HG03571 (cell line): Measurements from ENCODE around the gene CAMK2A.
"Not testable (repeated sequence)": the region's sequence is repeated elsewhere in the genome, so short reads cannot be mapped to it uniquely, and the experiment has no call there.

ENCODE experiments used
- ATAC-seq: cut with Tn5 transposase; IDR thresholded peaks from one replicate; pipeline ENCODE4 v1.9.1; 2021; ENCODE audit not compliant: unreplicated experiment

CAMK2A gene

DNA sequence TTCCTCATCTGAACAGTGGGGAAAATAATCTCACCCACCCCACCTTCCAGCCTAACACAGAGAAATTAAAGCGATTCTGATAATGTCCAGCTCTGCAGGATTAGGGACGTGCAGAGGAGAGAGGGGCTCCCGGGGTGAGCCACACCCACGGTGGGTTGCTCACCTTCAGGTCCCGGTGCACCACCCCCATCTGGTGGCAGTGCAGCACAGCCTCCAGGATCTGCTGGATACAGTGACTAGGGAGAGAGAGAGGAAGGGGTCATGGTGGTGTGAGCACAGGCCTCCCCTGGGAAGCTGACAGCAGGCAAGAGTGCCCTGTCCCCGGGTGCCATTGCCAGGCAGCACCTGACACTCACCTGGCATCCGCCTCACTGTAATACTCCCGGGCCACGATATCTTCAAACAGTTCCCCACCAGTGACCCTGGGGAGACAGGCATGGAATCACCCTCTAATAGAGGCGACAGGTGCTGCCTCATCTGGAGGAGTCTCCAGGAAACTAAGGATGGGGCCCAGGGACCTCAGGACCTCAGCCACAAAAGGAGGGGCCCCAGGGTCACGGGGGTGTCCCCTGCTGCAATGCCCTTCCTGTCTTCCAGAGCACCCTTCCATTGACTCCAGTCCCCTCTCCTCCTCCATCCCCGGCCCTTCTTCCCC is 33.0 kb downstream of the CAMK2A start:
- ATAC-seq, result no peak

GRCh38 chr5:150255659-150256409 is 33.7 kb downstream of the CAMK2A start:
- ATAC-seq, result no peak

DNA sequence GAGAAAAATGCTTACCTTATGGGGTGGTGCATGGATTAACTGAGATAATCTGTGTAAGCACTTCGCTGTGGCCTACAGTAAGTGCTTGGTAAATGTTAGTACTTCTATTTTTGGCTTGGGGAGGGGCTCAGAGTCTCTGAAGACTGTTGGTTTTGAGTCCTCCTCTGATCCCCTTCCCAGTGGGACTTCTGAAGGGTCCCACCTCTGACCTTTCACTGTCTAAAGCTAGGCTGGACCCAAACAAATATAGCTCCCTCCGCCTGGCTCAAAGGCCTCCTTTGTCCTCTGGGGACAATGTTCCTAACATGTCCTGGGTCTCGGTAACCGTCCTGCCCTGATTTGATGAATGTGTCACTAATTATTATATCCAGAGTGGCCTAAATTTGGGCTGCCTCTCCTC is 34.8 kb downstream of the CAMK2A start:
- no peak for ATAC-seq

GRCh38 chr5:150254363-150254762 is 35.2 kb downstream of the CAMK2A start:
- no peak for ATAC-seq

DNA sequence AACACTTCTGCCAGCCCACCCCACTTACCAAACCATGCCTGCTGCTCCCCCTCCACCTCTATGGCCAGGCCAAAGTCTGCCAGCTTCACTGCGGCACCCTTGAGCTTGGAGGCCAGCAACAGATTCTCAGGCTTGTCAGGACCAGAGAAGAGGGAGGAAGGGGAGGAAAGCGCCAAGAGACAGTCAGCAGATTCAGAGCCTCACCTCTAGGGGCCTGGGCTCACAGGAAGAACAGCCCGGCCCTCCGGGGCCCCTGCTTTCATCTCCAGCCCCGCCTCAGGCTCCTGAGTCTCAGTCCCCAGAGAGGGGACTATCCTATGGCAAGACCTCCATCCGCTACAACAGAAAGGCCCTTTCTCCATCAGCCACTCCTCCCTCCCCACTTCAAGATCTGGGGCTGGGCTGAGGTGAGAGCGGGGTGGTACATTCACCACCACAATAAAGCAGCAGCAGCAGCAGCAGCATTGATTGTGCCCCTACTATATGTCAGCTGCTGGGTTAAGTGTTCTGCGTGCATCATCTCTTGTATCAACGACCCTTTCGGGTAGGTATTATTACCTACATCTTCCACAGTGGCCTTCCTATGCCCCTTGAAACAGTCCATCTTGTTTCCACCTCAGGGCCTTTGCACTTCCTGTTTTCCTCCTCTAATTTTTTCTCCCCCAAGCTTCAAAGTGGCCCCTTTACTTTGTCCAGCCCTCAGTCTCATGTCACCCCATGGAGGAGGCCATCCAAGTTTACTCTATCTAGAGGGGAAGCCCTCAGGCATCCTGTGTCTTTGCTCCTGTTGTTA is 36.0 kb downstream of the CAMK2A start:
- no peak for ATAC-seq

DNA sequence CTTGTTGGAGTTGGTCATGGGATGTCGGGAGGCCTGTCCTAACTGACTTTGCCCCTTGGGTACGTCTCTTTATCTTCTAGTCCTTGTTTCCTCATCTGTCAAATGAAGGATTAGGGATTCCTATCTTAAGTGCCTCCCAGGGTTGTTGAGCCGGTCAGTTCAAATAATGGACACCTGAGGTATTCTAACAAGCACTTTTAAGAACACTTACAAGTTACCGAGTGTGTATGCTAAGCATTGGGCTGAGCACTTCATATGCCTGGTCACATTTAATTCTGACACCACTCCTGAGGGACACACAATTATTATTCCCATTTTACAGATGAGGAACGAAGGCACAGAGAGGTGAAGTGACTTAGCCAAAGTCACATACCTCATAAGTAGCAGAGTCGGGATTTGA is 37.1 kb downstream of the CAMK2A start:
- no peak for ATAC-seq

- no peak for ATAC-seq
These were observed 38.1 kb downstream of the CAMK2A start for GRCh38 chr5:150251504-150251903.

- ATAC-seq, result no peak
These were observed 39.8 kb downstream of the CAMK2A start for GRCh38 chr5:150249744-150250143.

- ATAC-seq, result no peak
These were observed 40.6 kb downstream of the CAMK2A start for GRCh38 chr5:150248946-150249345.

- ATAC-seq, result not testable (repeated sequence)
These were observed 41.1 kb downstream of the CAMK2A start for GRCh38 chr5:150248493-150248892.

- ATAC-seq, result no peak
These were observed 41.8 kb downstream of the CAMK2A start for GRCh38 chr5:150247726-150248125.

DNA sequence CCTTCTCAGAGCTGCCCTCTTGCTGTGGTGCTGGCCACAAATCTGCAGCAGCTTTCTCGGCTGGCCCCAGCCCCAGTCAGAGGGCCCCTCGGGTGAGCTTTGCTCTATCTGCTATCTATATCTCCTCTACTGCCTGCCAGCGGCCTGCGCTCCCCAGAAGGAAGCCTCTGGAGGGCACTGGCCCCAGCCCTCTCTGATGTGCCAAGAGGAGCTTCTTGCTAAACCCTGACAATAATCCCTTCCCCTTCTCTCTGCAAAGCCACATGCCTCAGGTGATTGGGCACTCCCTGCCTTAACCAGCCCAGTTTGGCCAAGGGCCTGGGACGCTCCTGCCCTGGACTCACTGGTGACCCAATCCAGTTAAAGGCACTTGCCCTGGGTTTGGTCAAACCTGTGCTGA is 42.7 kb downstream of the CAMK2A start:
- no peak for ATAC-seq

DNA sequence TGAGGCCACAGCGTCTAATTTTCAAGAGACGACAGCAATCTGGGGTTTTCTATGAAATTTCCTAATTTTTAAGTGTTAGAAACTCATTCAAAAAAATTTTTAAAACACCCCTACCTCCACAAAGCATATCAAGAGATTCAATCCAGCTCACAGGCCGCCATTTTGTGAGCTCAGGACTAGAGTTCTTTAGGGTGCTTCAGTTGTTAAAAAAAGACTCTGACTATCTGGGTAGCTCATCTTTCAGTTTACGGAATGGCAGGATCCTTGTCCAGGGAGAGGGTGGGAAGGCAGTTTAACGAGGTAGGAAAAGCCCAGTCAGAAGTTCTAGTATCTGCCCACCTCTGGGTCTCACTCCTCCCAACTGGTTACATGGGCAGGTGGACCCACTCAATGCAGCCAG is 43.1 kb downstream of the CAMK2A start:
- ATAC-seq, result no peak

- ATAC-seq, result no peak
These were observed 43.8 kb downstream of the CAMK2A start for GRCh38 chr5:150245808-150246207.

DNA sequence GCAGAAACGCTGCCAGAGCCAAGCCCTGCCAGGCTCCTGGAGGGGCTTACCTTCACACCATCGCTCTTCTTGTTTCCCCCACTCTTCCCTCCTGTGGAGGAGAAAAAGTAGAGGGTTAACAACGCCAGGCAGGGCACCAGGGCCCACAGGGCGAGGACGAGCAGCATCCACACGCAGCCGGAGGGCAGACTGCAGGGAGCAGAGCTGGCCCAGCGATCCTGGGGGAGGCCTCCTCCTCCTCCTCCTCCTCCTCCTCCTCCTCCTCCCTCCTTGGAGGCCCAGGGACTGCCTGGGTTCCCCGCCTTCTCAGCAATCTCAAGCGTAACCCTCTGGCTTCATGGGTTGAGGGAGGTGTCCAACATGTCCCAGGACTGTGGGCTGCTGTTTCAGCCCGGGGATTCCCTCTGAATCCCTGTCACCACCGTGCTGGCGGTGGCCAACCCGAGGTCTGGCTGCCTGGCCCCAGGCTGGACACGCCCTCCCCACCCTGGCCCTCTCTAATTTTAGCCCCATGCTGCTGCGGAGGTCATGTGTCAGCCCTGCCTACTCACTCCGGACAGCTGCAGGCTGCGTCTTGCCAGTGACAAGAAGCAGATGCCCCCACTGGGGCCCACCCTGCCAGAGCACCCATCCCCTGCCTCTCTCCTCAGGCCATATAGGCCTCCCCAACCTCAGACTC is 44.3 kb downstream of the CAMK2A start:
- ATAC-seq, result no peak

DNA sequence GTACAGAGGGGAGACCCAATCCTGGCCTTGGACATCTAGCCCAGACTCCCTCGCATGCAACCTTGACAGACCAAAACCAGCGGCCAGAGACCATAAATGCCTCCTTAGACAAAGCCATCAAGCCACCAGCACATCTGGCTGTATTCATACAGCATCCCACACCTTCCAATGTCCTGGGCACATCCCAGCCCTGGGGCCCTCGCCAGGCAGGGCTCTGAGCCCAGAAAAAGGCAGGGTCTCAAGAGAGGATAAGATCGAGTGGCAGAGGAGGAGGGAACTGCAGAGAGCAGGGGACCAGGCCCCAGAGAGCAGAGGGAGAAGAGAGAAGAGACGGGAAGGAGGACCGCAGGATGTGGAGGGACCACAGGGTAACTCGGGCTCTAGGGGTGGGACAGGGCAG is 45.4 kb downstream of the CAMK2A start:
- no peak for ATAC-seq

DNA sequence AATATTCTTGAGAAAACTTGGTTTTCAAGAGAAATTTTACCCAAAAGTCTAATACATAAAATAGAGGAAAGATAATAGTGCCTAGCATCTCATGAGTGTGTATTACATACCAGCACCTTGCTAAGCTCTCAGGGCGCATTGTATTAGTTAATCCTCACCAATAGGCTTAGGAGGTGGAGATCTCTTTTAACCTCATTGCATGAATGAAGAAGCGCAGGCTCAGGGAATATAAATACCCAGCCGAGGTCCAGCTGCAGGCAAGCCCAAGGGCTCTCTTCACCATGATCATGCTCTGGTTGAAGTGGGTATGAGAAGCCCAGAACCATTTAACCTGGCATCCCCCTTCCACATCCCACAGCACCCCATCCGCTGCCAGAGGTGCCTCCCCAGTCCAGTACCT is 46.0 kb downstream of the CAMK2A start:
- ATAC-seq, result no peak

DNA sequence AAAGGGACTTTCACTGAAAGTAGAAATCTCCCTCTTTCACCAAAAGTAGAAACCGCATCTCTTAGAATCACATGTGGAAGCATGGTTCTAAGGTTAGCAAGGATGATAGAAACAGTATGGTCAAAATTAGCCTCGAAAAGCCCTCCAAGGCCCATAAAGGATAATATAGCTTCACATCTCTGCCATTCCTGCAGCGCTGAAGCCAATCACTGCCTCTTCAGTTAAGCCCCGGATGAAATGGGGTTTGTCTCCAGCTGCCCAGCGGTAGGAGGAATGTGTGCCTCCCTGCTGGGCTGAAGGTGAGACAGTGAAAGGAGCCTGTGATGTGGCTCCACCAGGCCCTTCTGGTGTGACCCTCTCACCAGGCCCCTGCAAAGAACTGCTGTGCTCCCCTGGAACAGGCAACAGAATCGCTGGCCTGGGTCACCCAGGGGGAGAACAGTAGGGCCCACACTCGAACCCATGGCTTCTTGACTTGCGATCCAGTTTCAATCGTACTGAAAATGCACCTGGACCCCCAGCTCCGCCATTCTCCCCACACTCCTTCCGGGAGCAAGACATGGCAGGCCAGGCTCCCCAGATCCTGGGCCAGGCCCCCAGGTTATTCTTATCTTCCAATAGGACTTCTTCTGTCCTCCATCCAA is 47.2 kb downstream of the CAMK2A start:
- ATAC-seq, result no peak

- ATAC-seq, result no peak
These were observed 48.0 kb downstream of the CAMK2A start for GRCh38 chr5:150241298-150242160.

- ATAC-seq, result no peak
These were observed 49.8 kb downstream of the CAMK2A start for GRCh38 chr5:150239794-150240122.
